Lung microvascular endothelial cell (primary cell): ENCODE results near the gene PAQR4. TPM values are rescaled to one million over a fixed set of nuclear protein-coding genes. Genes with fewer than 3 reads are reported as not detected.
A peak's percentile ranks its signal among the peaks of the same experiment; 100 is the strongest.

Experiments used
- DNase-seq, 2 donors: peaks; one replicate each; pipeline versions ENCODE4 v3.0.0 to v3.0.0-alpha.2; 2010; ENCODE audit warnings: low read depth in 2 of 2
- total RNA-seq: library from RNA; depleted of rRNA; stranded (reverse); fragments of >200 nt; gene quantifications from 2 replicates; pipeline ENCODE4 v1.2.1, GENCODE V29; 2014

The PAQR4 gene
- total RNA-seq, 1 donor from 2014 or later, result 2.6 TPM

DNA sequence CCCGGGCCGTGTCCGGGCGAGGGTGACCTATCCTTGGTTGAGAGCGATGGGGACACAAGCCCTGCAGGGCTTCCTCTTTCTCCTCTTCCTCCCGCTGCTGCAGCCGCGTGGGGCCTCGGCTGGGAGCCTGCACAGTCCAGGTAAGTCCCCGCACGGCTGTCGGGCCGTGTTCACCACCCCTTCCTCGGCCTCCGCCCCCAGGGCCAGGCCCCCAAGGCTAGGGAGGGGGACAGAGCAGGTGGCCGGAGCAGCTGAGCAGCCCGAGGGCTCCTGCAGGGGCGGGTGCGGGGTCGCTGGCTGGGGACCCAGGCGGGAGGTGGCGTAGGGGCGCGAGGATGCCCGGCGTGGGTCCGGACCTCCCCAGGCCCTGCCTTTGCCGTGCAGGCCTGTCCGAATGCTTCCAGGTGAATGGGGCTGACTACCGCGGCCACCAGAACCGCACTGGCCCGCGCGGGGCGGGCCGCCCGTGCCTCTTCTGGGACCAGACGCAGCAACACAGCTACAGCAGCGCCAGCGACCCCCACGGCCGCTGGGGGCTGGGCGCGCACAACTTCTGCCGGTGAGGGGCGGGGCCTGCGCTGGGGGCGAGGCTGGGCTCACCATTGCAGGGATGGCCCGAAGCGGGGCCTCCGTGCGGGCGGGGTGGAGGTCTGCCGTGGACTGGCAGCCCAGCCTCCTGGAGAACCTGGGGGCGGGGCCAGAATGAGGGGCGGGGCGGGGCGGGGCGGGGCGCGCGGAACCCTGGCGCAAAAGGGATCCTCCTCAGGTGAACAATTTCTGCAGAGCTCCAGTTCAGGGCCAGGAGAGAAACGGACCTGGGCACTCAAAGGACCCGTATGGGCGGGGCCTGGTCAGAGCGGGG is 4.4 kb upstream of the PAQR4 start:
- no peak for DNase-seq

DNA sequence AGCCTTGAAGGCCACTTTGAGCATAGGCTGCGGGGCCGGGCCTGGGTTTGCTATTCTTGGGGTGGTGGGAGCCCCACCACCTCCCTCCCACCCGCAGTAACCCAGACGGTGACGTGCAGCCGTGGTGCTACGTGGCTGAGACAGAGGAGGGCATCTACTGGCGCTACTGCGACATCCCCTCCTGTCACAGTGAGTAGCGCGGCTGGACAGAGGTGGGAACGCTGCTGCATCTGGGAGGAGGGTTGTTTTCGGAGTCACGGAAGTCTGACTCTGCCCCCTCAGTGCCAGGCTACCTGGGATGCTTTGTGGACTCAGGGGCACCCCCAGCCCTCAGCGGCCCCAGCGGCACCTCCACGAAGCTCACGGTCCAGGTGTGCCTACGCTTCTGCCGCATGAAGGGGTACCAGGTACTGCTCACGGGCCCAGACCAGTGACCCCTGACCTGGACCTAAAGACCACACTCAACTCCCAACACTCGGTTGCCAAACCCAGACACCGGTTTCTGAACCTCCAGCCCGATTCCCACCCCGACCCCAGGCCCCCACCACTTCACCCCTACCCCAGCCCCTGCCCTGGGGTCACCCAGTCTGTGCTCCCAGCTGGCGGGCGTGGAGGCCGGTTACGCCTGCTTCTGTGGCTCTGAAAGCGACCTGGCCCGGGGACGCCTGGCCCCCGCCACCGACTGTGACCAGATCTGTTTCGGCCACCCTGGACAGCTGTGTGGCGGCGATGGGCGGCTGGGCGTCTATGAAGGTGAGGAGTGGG is 2.9 kb upstream of the PAQR4 start:
- DNase-seq, result no peak

DNA sequence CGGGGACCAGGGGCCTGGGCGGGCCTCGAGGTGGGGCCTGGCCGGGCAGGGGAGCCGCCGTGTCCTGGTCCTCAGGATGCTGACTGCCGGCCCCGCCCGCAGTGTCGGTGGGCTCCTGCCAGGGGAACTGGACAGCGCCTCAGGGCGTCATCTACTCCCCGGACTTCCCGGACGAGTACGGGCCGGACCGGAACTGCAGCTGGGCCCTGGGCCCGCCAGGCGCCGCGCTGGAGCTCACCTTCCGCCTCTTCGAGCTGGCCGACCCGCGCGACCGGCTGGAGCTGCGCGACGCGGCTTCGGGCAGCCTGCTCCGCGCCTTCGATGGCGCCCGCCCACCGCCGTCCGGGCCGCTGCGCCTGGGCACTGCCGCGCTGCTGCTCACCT is 2.3 kb upstream of the PAQR4 start:
- DNase-seq, result no peak

DNA sequence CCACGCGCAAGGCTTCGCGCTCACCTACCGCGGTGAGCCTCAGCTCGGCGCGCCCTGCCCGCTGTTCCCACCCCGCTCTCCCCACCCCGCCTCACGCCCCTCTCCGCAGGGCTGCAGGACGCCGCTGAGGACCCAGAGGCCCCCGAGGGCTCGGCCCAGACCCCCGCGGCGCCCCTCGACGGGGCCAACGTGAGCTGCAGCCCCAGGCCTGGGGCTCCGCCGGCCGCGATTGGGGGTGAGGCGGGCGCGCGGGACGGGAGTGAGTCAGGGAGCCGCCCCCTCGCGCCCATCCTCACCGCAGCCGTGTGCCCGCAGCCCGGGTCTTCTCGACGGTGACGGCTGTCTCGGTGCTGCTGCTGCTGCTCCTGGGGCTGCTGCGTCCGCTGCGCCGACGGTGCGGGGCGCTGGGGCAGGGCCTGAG is 1.9 kb upstream of the PAQR4 start:
- no peak for DNase-seq

DNA sequence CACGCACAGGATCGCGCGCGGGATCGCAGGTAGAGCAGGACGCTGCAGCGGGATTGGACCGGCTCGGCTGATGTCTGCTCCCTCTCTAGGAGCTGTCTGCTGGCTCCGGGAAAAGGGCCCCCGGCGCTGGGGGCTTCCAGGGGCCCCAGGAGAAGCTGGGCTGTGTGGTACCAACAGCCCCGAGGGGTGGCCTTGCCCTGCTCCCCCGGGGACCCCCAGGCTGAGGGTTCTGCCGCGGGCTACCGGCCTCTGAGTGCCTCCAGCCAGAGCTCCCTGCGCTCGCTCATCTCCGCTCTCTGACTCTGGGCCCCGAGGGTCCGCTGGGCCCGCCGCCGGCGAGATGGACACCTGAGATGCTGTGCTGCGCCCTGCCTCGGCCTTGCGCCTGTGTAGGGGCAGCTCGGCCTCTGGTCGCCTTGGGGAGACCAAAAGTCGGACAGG is 1.4 kb upstream of the PAQR4 start:
- no peak for DNase-seq

DNA sequence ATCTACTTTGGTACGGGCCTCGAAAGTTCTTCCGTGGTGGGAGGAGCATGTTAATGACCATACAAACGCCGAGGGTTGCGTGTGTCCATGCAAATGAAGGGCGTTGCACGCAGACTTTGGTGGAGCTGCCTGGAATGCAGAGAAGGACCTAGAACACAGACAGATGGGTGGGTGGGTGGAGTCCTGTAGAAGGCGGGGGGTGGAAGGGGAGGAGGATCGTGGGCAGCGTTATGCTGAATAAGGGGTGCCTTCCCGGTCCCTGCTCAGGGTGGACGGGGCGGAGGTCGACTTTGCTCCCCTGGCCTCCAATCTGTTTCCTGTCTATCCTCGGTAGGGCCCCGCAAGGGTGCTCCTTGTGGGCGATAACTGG is 795 bp upstream of the PAQR4 start:
- DNase-seq, result no peak

DNA sequence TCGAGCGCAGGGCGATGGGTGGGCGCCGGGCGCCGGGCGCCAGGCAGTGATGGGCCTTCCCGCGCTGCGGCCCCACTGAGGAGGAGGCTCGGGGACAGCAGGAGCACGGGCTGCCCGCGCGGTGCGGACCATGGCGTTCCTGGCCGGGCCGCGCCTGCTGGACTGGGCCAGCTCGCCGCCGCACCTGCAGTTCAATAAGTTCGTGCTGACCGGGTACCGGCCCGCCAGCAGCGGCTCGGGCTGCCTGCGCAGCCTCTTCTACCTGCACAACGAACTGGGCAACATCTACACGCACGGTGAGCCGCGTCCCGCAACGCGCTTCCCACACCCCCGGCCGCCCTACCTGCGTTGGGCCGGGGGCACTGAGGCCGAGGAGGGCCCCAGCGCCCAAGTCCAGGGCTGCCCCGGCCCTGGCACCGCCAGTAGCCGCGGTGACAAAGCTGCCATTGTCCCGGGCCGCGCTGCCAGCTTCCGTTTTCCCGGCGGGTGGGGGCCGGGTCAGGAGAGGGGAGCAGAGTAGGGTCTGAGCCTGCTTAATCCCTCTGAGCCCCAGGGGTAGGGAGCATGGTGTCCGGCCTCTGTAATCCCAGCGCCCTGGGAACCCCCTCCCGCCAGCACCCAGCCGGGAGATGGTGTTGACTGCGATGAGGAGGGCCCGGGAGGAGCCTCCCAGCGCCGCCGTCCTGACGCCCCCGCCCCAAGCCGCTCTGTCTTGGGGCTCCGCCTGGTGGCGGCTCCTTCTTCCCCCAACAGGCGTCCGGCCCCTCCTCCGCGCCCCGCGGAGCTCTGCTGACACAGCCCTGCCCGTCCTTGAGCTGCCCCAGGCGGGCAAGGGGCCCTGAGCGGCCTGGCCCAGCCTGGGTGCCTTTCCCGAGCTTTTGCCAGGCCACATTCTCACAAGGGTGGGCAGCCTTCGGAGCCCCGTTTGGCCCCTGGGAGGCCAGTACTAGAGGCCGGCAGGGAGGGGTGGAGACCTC is 685 bp downstream of the PAQR4 start:
- DNase-seq, result peak in 1 of 2 donors; percentile 32

DNA sequence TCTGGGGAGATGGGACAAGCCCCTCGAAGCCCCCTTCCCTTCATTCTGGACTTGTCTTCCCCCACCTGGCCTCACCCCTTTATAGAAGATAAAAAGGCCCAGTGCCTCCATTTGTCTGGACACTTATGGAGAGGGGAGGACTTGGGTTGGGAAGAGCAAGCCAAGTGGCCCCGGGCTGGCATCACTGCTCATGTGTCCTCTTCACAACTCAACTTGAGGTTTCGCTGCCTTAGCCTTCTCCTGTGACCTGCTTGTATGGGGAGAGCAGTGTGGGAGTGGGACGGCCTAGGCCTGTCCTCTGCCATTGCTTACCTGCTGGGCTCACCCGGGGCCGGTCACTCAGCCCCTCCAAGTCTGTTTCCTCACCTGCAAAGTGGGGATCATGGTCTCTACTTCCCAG is 1.4 kb downstream of the PAQR4 start:
- no peak for DNase-seq

DNA sequence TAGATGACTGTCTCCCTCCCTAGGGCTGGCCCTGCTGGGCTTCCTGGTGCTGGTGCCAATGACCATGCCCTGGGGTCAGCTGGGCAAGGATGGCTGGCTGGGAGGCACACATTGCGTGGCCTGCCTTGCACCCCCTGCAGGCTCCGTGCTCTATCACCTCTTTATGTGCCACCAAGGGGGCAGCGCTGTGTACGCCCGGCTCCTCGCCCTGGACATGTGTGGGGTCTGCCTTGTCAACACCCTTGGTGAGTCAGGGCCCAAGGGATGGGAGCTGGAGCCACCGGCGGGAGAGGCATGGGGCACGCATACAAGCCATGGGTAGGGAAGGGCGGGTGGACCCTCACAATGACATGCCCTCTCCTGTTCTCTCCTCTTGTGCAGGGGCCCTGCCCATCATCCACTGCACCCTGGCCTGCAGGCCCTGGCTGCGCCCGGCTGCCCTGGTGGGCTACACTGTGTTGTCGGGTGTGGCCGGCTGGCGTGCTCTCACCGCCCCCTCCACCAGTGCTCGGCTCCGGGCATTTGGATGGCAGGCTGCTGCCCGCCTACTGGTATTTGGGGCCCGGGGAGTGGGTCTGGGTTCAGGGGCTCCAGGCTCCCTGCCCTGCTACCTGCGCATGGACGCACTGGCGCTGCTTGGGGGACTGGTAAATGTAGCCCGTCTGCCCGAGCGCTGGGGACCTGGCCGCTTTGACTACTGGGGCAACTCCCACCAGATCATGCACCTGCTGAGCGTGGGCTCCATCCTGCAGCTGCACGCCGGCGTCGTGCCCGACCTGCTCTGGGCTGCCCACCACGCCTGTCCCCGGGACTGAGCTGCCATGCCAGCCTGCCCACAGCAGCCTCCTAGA is 2.2 kb downstream of the PAQR4 start:
- no peak for DNase-seq

DNA sequence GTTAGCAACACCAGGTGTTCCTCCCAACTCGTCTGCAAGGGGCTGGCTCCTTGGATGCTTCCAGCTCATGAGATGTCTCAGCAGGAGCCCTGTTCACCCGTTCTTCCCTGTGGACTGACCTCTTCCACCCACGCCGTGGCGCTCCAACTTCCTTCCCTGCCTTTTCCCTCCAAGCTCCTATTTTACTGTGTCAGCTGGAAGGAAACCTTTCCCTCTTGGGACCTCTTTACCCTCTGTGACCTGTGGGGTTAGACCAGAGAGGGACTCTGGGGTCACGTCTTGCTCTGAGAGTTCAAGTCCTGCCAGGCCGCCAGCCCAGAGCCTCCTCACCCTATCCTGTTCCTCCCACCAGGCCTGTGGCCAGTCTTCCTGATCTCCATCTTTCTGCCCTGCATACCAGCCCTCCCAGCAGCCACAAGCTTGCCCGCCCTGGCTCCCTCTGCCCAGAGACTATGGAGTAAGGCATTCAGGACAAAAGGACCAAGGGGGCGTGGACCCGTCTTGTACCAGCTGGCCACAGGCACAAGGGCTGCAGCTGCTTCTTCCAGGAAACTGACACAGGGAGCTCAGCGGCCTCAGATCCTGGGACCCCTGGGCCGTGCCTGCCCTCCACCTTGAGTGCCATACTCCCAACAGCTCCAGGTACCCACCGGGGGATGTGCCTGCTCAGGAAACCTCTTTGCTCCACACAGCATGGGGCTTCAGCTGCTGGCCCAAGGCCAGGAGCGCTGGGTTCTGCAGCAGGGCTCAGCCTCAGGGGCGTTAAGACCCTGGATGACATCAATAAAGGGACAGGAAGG is 3.0 kb downstream of the PAQR4 start:
- DNase-seq, result no peak

DNA sequence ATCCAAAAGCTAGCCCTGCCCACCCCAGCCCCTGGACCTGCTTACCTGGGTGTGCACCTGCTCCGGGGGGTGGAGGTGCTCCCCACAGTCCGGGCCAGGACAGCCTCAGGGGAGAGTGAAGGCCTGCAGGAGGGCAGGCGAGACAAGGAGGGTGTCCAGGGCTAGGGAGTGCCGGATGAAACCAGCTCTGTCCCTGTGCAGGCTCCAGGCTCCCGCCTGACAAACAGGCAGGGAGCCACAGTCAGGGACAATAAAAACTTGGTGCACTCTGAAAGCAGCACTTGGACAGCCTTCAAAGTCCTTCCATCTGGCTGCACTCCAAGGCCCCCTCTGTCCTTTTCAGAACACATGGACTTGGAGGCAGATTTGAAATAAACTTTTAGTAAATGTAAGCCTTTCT is 3.9 kb downstream of the PAQR4 start:
- no peak for DNase-seq

DNA sequence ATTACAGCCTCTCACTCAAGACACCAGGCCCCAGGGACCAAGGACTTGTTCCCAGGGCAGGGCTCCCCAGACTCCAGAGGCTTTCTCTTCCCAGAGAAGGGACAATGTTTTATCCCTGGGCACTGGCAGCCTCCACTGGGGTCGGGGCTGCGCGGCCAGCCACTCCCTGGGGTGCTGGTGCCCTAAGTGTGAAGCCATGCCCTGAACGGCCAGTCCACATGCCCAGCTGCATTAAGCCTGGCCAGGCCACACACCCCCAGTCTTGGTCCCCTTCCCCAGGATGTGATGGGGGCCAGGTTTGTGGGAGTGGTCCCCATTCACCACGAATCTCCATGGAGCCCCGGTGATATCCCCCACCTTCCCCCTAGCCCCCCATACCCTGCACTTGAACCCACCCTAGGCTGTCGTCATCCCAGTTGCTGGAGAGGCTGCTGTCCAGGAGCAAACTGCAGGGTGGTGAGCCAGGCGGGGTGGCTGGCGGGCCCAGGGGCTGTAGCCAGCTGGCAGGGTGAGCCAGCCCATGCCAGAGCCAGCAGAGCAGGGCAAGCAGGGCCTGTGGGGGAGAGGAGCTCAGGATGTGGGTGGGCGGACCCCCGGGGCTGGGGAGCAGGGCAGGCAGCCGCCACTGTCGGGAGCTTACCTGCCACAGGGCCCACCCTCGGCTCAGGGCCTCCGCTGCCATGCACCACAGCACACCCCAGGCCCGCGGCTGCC is 4.6 kb downstream of the PAQR4 start:
- no peak for DNase-seq

DNA sequence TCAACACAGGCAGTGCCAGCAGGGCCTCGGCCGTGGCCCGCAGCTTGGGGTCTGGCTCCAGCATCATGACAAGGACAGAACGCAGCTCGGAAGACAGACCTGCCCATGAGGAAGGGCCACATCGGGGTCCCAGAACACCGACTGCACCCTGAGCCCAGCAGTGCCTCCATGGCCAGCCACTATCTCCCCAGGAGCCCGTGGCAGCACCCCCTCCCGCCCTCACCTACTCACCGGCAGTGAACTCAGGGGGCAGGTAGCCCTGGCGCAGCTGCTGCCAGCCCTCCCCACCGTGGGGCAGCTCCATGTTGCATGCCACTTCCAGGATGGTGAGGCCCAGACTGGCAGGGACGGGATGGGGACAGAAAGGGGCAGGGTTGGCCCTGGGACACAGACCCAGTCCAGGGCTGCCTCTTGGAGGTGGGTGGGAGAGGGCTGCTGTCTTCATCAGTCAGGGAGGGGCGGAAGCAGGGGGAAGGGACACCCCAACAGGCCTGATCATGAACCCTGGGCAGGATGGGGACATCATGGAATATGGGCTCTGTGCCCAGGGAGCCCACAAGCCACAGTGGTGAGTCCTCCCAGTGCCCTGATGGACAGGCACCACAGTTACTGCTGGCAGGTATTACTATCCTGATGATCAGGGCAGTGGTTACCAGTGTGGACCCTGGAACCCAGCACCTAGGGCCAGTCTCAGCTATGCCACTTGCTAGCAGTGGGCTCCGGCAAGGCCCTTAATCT is 5.3 kb downstream of the PAQR4 start:
- DNase-seq, result no peak

DNA sequence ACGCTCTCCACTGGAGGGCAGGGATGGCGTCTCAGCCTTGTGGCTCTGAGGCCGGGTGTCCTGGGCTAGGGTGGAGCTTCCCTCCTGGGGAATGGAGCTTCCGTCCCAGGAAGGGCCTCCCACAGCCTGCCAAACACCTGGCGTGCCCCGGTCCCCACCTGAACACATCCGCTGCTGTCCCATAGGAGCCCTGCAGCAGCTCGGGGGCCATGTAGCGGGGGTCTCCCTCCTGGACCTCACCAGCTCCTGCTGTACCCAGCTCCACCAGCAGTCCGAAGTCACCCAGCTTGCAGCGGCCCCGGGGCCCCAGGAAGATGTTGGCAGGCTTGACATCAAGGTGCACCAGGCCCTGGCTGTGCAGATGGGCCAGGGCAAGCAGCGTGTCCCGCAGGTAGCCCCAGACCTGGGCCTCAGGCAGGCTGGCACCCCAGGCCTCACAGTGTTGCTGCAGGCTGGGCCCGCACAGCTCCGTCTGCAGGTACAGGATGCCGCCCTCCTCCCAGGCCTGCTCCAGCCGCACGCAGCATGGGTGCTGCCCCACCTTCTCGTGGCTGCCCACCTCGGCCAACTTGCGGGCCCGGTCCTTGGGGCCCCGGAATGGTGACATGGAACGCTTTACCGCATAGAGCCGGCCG is 6.1 kb downstream of the PAQR4 start:
- no peak for DNase-seq

DNA sequence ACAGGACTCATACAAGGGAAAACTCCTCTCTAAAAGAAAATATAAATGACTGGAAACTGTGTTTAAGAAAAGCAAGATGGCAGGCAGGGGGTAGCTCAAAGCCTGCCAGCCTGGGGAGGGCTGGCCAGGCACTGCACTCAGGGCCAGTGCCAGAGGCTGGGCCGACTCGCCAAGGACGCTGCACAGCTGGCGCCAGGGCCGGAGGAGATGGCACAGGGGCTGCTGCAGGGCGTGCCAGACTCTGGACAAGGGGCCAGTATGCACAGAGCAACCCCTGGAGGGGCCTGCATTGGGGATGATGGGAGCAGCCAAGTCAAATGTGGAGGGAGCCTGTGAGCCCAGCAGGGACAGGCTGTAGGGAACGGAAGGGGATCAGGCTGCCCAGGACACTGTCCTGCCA is 7.1 kb downstream of the PAQR4 start:
- no peak for DNase-seq

DNA sequence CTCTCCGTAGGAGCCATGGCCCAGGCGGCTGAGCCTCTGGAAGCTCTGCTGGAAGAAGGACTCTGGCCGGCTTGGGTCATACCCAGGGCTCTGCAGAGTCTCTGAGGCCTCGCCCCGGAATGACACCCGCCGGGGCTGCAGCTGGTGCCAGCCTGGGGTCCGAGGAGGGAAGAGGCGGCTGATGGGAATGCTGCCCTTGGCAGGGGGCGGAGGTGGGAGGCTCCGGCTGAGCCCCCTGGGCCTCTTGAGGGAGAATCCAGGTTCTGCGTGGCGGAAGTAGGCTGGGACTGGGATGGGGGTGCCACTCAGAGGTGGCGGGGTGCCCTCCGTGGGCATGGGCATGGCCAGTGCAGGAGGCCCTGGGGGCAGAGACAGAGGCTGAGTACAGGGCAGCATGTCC is 7.5 kb downstream of the PAQR4 start:
- DNase-seq, result no peak

DNA sequence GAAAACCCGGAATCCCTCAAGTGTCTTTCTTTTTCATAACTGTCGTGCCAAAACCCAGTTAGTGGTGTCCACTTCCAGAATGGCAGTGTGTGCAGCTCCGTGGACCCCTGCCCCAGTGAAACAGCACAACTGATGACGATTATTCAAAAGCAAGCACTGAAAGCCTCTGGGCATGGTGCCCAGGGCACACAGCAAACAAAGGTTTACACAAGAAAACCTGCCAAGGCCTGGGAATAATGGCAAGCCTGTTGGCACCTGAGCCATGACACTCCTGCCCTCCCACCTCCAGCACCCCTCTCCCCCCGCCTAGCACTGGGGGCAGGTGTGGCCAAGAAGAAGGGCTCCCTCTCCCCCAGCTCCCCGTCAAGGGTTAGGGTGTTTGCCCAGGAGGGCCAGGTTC is 8.3 kb downstream of the PAQR4 start:
- no peak for DNase-seq

DNA sequence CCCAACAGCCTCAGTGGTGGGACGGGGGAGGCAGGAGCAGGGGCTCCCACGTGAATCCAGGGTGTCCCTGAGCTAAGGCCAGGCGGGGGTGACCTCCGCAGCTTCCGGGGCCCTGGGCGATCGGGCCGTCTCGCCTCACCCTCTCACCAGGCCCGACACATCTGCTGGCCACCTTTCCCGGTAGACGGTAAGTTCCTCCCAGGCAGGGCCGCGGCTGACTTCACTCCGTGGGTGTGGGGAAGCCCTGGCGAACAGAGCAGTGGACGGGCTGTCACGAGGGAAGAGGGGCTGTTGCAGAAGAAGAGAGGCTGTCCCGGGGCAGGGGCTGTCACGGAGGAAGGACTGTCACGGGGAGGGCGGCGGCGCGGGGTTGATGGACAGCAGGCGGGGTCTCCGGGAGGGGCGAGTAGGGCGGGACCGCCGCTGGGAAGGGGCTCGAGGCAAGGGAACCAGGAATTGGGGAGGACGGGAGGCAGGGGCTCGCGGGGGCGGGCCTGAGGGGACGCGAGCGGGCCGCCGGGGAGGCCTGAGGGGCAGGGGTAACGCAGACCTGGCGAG is 10.6 kb downstream of the PAQR4 start:
- DNase-seq, result no peak
